PFSK-1 (cell line): ENCODE measurements around the gene SUSD2.

Source experiments
- REST ChIP-seq, 2 experiments: IDR thresholded peaks; 2 replicates each; pipeline versions ENCODE4 v1.6.1 to v1.8.0; 2011 to 2012; ENCODE audit warnings: low read depth in 2 of 2, low read length in 2 of 2, control low read depth in 1 of 2, inconsistent platforms in 1 of 2, mild to moderate bottlenecking in 1 of 2, moderate library complexity in 1 of 2; ENCODE audit not compliant: insufficient read depth in 1 of 2
- SIN3A ChIP-seq: IDR thresholded peaks from 2 replicates; pipeline ENCODE4 v1.6.1; 2012; ENCODE audit warnings: mild to moderate bottlenecking, low read length, moderate library complexity, borderline replicate concordance; ENCODE audit not compliant: insufficient read depth
- TAF1 ChIP-seq: IDR thresholded peaks from 2 replicates; pipeline ENCODE4 v1.6.1; 2012; ENCODE audit warnings: low read length, control low read depth, borderline replicate concordance; ENCODE audit not compliant: insufficient read depth

GRCh38 chr22:24216541-24217209 lies 35.4 kb downstream of the SUSD2 start:
- TF ChIP-seq REST (IDR thresholded peaks at IDR 0.05; ENCODE audit: insufficient read depth in 1 of 2, low read depth in 2 of 2, low read length in 2 of 2) (no peak), SIN3A (no peak), TAF1 (no peak)
